ENCODE results near the gene F5. TPM values are rescaled to one million over a fixed set of nuclear protein-coding genes. Genes with fewer than 3 reads are reported as not detected.

F5 gene
- total and polyA plus RNA-seq, 9 of the 15 experiments (the other 6 are each of a cell fraction or from before 2014, with no cell fraction given) = 0.03 to 0.13 TPM; not detected in 7

GRCh38 chr1:169588112-169588511 lies 1.8 kb upstream of the F5 start (continued):
- TF ChIP-seq FOXP4 (CRISPR knock-in tag; IDR thresholded peaks at IDR 0.05; ENCODE audit: borderline replicate concordance) = no peak

GRCh38 chr1:169586067-169586394 lies 250 bp downstream of the F5 start:
- Histone ChIP-seq H2AFZ (ENCODE audit: low read depth, low read length) (no peak overlapping the region; the same call in 1 of the 2 replicates), H3K79me2 (ENCODE audit: control insufficient read depth, insufficient read depth, low read length) (no peaks in the 10 kb centered on the region), H3K36me3 (ENCODE audit: control insufficient read depth, insufficient read depth, low read length) (no peaks in the 10 kb centered on the region), H3K27me3 (ENCODE audit: control insufficient read depth in 2 of 2, insufficient read depth in 2 of 2, low read length in 2 of 2) (peaks cover 4 to 9% of the 10 kb centered on the region in 2 experiments; a peak in 1 of 5 replicates), H3K4me3 (no peak overlapping the region), H3K9me1 (ENCODE audit: control insufficient read depth, insufficient read depth, low read length) (no peaks in the 10 kb centered on the region), H4K20me1 (replicated peaks; ENCODE audit: control insufficient read depth, insufficient read depth, low read length) (no peaks in the 10 kb centered on the region), H3K4me1 (replicated peaks in 1 of 2; ENCODE audit: control insufficient read depth in 2 of 2, insufficient read depth in 2 of 2, low read length in 2 of 2) (peaks cover 0 to 4% of the 10 kb centered on the region in 2 experiments; a peak in 1 of 5 replicates), H3K4me2 (ENCODE audit: insufficient read depth, low read length) (no peak overlapping the region), H3K27ac (ENCODE audit: extremely low read depth, low read depth, low read length) (no peak overlapping the region), H3K9ac (ENCODE audit: insufficient read depth in 1 of 2, low read depth in 2 of 2, low read length in 2 of 2) (peak overlapping the region in 1 of 2 experiments; percentile 15; a peak in 1 of 4 replicates), H3K9me3 (replicated peaks; ENCODE audit: control insufficient read depth, insufficient read depth, low read depth, low read length) (no peaks in the 10 kb centered on the region)
- no peak for DNase-seq (ENCODE audit: extremely low read depth in 1 of 4, low spot score in 3 of 4)
- ChIA-PET POLR2A (interaction anchor here (1.6 kb wide), 1 partner anchor 16 kb away, joined by 5 read pairs; no protein-coding TSS in a partner anchor), CTCF (ENCODE audit: low intra/inter-chr PET ratio) (no interaction called here)
- FAIRE-seq = no peak
- intact Hi-C loops (cut with micrococcal nuclease) = loop anchor here (1.0 to 5.0 kb wide), 2 partner anchors 126 to 223 kb away; partner anchors contain the start of gene SELL
- in situ Hi-C loops (cut with MboI) = no loop called here
- BruUV-seq (replicated peaks) = no TSS peak
- 2% methylated on average over 5 of the region's 5 CpGs for WGBS (ENCODE audit: insufficient coverage, low coverage, missing lambda C conversion rate)
- peak; percentile 31; the same call in 1 of the 3 replicates for ATAC-seq
- no peak for TF ChIP-seq FUS (optimal IDR thresholded peaks at IDR 0.05; ENCODE audit: low read depth, low read length)
- no peak for TF ChIP-seq ZNF518B (CRISPR knock-in tag; IDR thresholded peaks at IDR 0.05)
- TF ChIP-seq KAT2B (IDR thresholded peaks at IDR 0.05; ENCODE audit: low read depth, low read length) = no peak
- no peak for TF ChIP-seq TOE1 (IDR thresholded peaks at IDR 0.05; ENCODE audit: borderline replicate concordance)
- no peak for TF ChIP-seq TOE1 (CRISPR knock-in tag; IDR thresholded peaks at IDR 0.05; ENCODE audit: borderline replicate concordance, low read depth)
- TF ChIP-seq MNT (conservative IDR thresholded peaks at IDR 0.05) = no peak
- no peak for TF ChIP-seq SMARCA4 (IDR thresholded peaks at IDR 0.05)
- no peak for TF ChIP-seq TSC22D4 (tag; IDR thresholded peaks at IDR 0.05)
- no peak for TF ChIP-seq HBP1 (CRISPR knock-in tag; IDR thresholded peaks at IDR 0.05)
